Measurements from ENCODE around the gene WDR91. TPM values are rescaled to one million over a fixed set of nuclear protein-coding genes. Genes with fewer than 3 reads are reported as not detected.

The WDR91 gene
- total and polyA plus RNA-seq, 2 donors (not counting 3 experiments of a cell fraction or from before 2014, with no cell fraction given), result 6.7 to 7.0 TPM

- FAIRE-seq (no peak), DNase-seq (ENCODE audit: low read depth, low spot score) (no peak)
- Histone ChIP-seq H3K4me2 (ENCODE audit: insufficient read depth, low read length) (peak overlapping the region; percentile 77), H3K79me2 (ENCODE audit: control insufficient read depth, insufficient read depth, low read length) (no peaks in the 10 kb centered on the region), H3K9me3 (replicated peaks; ENCODE audit: control insufficient read depth, insufficient read depth, low read length) (no peaks in the 10 kb centered on the region), H3K9me1 (replicated peaks; ENCODE audit: control insufficient read depth, extremely low read depth, insufficient read depth, low read length) (no peaks in the 10 kb centered on the region), H3K4me1 (ENCODE audit: control insufficient read depth, extremely low read depth, insufficient read depth, low read length) (peaks cover 8% of the 10 kb centered on the region), H3K27ac (ENCODE audit: insufficient read depth, low read depth, low read length) (peak overlapping the region; percentile 69), H4K20me1 (replicated peaks; ENCODE audit: control insufficient read depth, extremely low read depth, insufficient read depth, low read length) (no peaks in the 10 kb centered on the region), H2AFZ (ENCODE audit: low read depth, low read length) (peak overlapping the region; percentile 100), H3K27me3 (ENCODE audit: control insufficient read depth in 2 of 2, insufficient read depth in 2 of 2, low read length in 2 of 2) (no peaks in the 10 kb centered on the region), H3K36me3 (ENCODE audit: control insufficient read depth in 2 of 2, extremely low read depth in 1 of 2, insufficient read depth in 2 of 2, low read length in 2 of 2) (no peaks in the 10 kb centered on the region), H3K4me3 (replicated peaks in 1 of 3; ENCODE audit: insufficient read depth in 1 of 3, low read depth in 1 of 3, low read length in 3 of 3) (peak overlapping the region; percentile 68 to 87 (median 86)), H3K9ac (replicated peaks; ENCODE audit: extremely low read depth, insufficient read depth, low read length) (peak overlapping the region; percentile 89)
- CTCF ChIA-PET, result interaction anchor here (1.0 to 2.8 kb wide), 5 partner anchors 9 to 63 kb away, joined by 3 to 8 read pairs (median 4); partner anchors contain the start of gene CYREN
- dilution Hi-C loops (cut with MboI; ENCODE audit: extremely low pct_ligation_motif_present, low sequenced_read_pairs) (no loop called here), intact Hi-C loops (cut with micrococcal nuclease) (loop anchor here (1.0 to 5.0 kb wide), 5 partner anchors 41 to 346 kb away; partner anchors contain the start of genes AGBL3, CNOT4, CYREN and NUP205)
- POLR2A ChIA-PET, result no interaction called here
- no TSS peak for BruUV-seq (replicated peaks)
- TF ChIP-seq JUN (IDR thresholded peaks at IDR 0.05; ENCODE audit: borderline replicate concordance, insufficient read depth, insufficient read length, low read depth), result no peak
- TF ChIP-seq EZH2 (IDR thresholded peaks at IDR 0.05; ENCODE audit: borderline replicate concordance, low read depth, low read length, severe bottlenecking), result no peak
- TF ChIP-seq MYC (IDR thresholded peaks at IDR 0.05; ENCODE audit: low read depth, low read length), result no peak
- no peak for TF ChIP-seq CTCF (IDR thresholded peaks at IDR 0.05; ENCODE audit: extremely low read depth in 1 of 2, insufficient read depth in 1 of 2, low read depth in 1 of 2, low read length in 2 of 2)
- no peak for TF ChIP-seq MAX (IDR thresholded peaks at IDR 0.05; ENCODE audit: insufficient read depth, insufficient read length)
- no peak for TF ChIP-seq POLR2AphosphoS5 (IDR thresholded peaks at IDR 0.05; ENCODE audit: insufficient read depth, low read depth, low read length)
- no peak for TF ChIP-seq FOS (IDR thresholded peaks at IDR 0.05; ENCODE audit: borderline replicate concordance, insufficient read depth, low read length)
- no peak for TF ChIP-seq GATA2 (IDR thresholded peaks at IDR 0.05; ENCODE audit: insufficient read depth, insufficient read length, low read depth, low read length)
- TF ChIP-seq POLR2A (IDR thresholded peaks at IDR 0.05; ENCODE audit: low read depth, low read length), result no peak
These were observed 493 bp downstream of the WDR91 start for GRCh38 chr7:135210888-135211178.

Data from endothelial cell of umbilical vein (primary cell).